GM20000 (cell line): Measurements from ENCODE around the gene OR10G3.

Experiments
- DNase-seq: peaks from one replicate; pipeline ENCODE4 v3.0.0; 2012; ENCODE audit warnings: low spot score
- CTCF ChIP-seq: IDR thresholded peaks from 2 replicates; pipeline ENCODE4 v1.5.1; 2012; ENCODE audit warnings: mild to moderate bottlenecking, control low read depth; ENCODE audit errors: extremely low read depth, missing control alignments

The OR10G3 gene

GRCh38 chr14:21534576-21534975, 45.3 kb downstream of the OR10G3 start:
- TF ChIP-seq CTCF, result no peak
- DNase-seq, result no peak

- DNase-seq, result no peak
- no peak for TF ChIP-seq CTCF
Measured at GRCh38 chr14:21533294-21533693, 46.6 kb downstream of the OR10G3 start.

- no peak for TF ChIP-seq CTCF
- DNase-seq, result no peak
Measured at GRCh38 chr14:21529515-21529914, 50.4 kb downstream of the OR10G3 start.

- no peak for DNase-seq
- no peak for TF ChIP-seq CTCF
Measured at GRCh38 chr14:21528381-21529348, 51.2 kb downstream of the OR10G3 start.

- DNase-seq, result no peak
- TF ChIP-seq CTCF, result no peak
Measured at GRCh38 chr14:21527318-21527679, 52.6 kb downstream of the OR10G3 start.

- DNase-seq, result no peak
- TF ChIP-seq CTCF, result no peak
Measured at GRCh38 chr14:21526672-21527317, 53.1 kb downstream of the OR10G3 start.
